ENCODE results near the gene HNRNPF. TPM values are rescaled to one million over a fixed set of nuclear protein-coding genes. Genes with fewer than 3 reads are reported as not detected.
"Not testable (repeated sequence)": the region's sequence is repeated elsewhere in the genome, so short reads cannot be mapped to it uniquely, and the experiment has no call there.

HNRNPF gene
- total RNA-seq: 100 to 1,000 TPM; 214 to 257 TPM
- long read RNA-seq, transcript HNRNPF-201 (4 exons, 2,186 nt): minor isoform, 29 of 796 reads
- long read RNA-seq, transcript HNRNPF-204 (3 exons, 2,755 nt): major isoform, 224 of 796 reads
- long read RNA-seq, transcript HNRNPF-207 (4 exons, 2,676 nt): minor isoform, 52 of 796 reads
- long read RNA-seq, transcript HNRNPF-203 (4 exons, 2,617 nt): minor isoform, 100 of 796 reads
- long read RNA-seq, partial matches to known transcripts: 3 of 796 reads
- long read RNA-seq, other reads (novel, unspliced or antisense): 380 of 796 reads

- intact Hi-C loops (cut with DNase I, micrococcal nuclease): no loop called here
- ATAC-seq (peak; percentile 78), DNase-seq (peak; percentile 95)
These were observed at the start of gene HNRNPF for GRCh38 chr10:43408710-43409384. TSS of gene HNRNPF (minus strand) at chr10:43409186. CDS start at chr10:43387884, 21,302 bp downstream.

- intact Hi-C loops (cut with DNase I, micrococcal nuclease): no loop called here
- DNase-seq: no peak
- ATAC-seq: no peak
These were observed 49.2 kb upstream of the HNRNPF start for GRCh38 chr10:43458227-43458626.

GRCh38 chr10:43456561-43456960 lies 47.6 kb upstream of the HNRNPF start:
- ATAC-seq; DNase-seq; intact Hi-C loops (cut with DNase I, micrococcal nuclease): not testable (repeated sequence)

GRCh38 chr10:43454025-43454424 lies 45.0 kb upstream of the HNRNPF start:
- ATAC-seq; intact Hi-C loops (cut with DNase I, micrococcal nuclease): not testable (repeated sequence)
- DNase-seq: peak in 1 of 2 donors; percentile 23

- DNase-seq: no peak
- no peak for ATAC-seq
- intact Hi-C loops (cut with DNase I, micrococcal nuclease): no loop called here
These were observed 44.4 kb upstream of the HNRNPF start for GRCh38 chr10:43453266-43453831.

GRCh38 chr10:43452356-43452914 lies 43.4 kb upstream of the HNRNPF start:
- no peak for ATAC-seq
- intact Hi-C loops (cut with DNase I, micrococcal nuclease): no loop called here
- DNase-seq: no peak

- ATAC-seq: no peak
- intact Hi-C loops (cut with DNase I, micrococcal nuclease): no loop called here
- no peak for DNase-seq
These were observed 39.8 kb upstream of the HNRNPF start for GRCh38 chr10:43448742-43449141.

- ATAC-seq; DNase-seq; intact Hi-C loops (cut with DNase I, micrococcal nuclease): not testable (repeated sequence)
These were observed 37.4 kb upstream of the HNRNPF start for GRCh38 chr10:43446219-43447017.

GRCh38 chr10:43444897-43445466 lies 36.0 kb upstream of the HNRNPF start:
- intact Hi-C loops (cut with DNase I, micrococcal nuclease): no loop called here
- ATAC-seq (no peak), DNase-seq (no peak)

GRCh38 chr10:43444323-43444722 lies 35.3 kb upstream of the HNRNPF start:
- DNase-seq: no peak
- peak; percentile 51 for ATAC-seq
- intact Hi-C loops (cut with DNase I, micrococcal nuclease): no loop called here

- intact Hi-C loops (cut with DNase I, micrococcal nuclease): no loop called here
- ATAC-seq: no peak
- no peak for DNase-seq
These were observed 31.6 kb upstream of the HNRNPF start for GRCh38 chr10:43440463-43441134.

- ATAC-seq (peak; percentile 7), DNase-seq (no peak)
- intact Hi-C loops (cut with DNase I, micrococcal nuclease): no loop called here
These were observed 28.3 kb upstream of the HNRNPF start for GRCh38 chr10:43437141-43437870.

- intact Hi-C loops (cut with DNase I, micrococcal nuclease): no loop called here
- peak; percentile 95 for ATAC-seq
- DNase-seq: peak; percentile 88 to 91
These were observed 27.5 kb upstream of the HNRNPF start, which contains the start of gene ZNF487 for GRCh38 chr10:43436291-43437140. TSS of gene ZNF487 (plus strand) at chr10:43437111. CDS start at chr10:43475814, 38,703 bp downstream.

- intact Hi-C loops (cut with DNase I, micrococcal nuclease): no loop called here
- ATAC-seq (no peak), DNase-seq (no peak)
These were observed 22.1 kb upstream of the HNRNPF start for GRCh38 chr10:43430926-43431663.

GRCh38 chr10:43427166-43427825 lies 18.3 kb upstream of the HNRNPF start:
- DNase-seq (no peak), ATAC-seq (no peak)
- intact Hi-C loops (cut with DNase I, micrococcal nuclease): no loop called here

All from left colon (tissue), 2 donors.